SK-N-SH treated with all-trans-retinoic acid at 6 μM for 48 hours (cell line): ENCODE measurements around the gene ARAP3.
A peak's percentile ranks its signal among the peaks of the same experiment; 100 is the strongest.

ENCODE experiments used
- ATAC-seq: fragments of 200-7000 bp; cut with Tn5 transposase; 3 replicates; pipeline ENCODE4 v1.9.1; 2020; ENCODE audit warnings: mild to moderate bottlenecking, moderate library complexity
- ARNTL ChIP-seq: fragments of 450-650 bp; formaldehyde crosslinking; IDR thresholded peaks from 2 replicates; pipeline ENCODE4 v1.5.0; 2020; ENCODE audit warnings: low read depth, mild to moderate bottlenecking, moderate library complexity, borderline replicate concordance
- BACH2 ChIP-seq: fragments of 250-450 bp; sonication (Bioruptor Pico); IDR thresholded peaks from 2 replicates; pipeline ENCODE4 v1.9.0; 2021; ENCODE audit warnings: mild to moderate bottlenecking, borderline replicate concordance
- CSRNP3 ChIP-seq: fragments of 250-450 bp; sonication (Bioruptor Pico); IDR thresholded peaks from 2 replicates; pipeline ENCODE4 v1.5.1; 2021; ENCODE audit warnings: mild to moderate bottlenecking, moderate library complexity
- ESRRG ChIP-seq: fragments of 250-450 bp; sonication (Bioruptor Pico); IDR thresholded peaks from 2 replicates; pipeline ENCODE4 v1.6.1; 2021; ENCODE audit warnings: mild to moderate bottlenecking
- GLIS3 ChIP-seq: fragments of 250-450 bp; sonication (Bioruptor Pico); IDR thresholded peaks from 2 replicates; pipeline ENCODE4 v1.5.0; 2020; ENCODE audit warnings: mild to moderate bottlenecking, moderate library complexity
- ISL1 ChIP-seq: fragments of 250-450 bp; sonication (Bioruptor Pico); IDR thresholded peaks from 2 replicates; pipeline ENCODE4 v2.1.2; 2022; ENCODE audit warnings: mild to moderate bottlenecking, moderate library complexity
- OSR1 ChIP-seq: fragments of 250-450 bp; sonication (Bioruptor Pico); IDR thresholded peaks from 2 replicates; pipeline ENCODE4 v1.8.0; 2022; ENCODE audit warnings: moderate library complexity, mild to moderate bottlenecking, inconsistent platforms
- POU6F1 ChIP-seq: fragments of 250-450 bp; sonication (Bioruptor Pico); IDR thresholded peaks from 2 replicates; pipeline ENCODE4 v1.8.0; 2021; ENCODE audit warnings: low read depth, mild to moderate bottlenecking, moderate library complexity, borderline replicate concordance
- PPARA ChIP-seq: fragments of 250-450 bp; sonication (Bioruptor Pico); IDR thresholded peaks from 2 replicates; pipeline ENCODE4 v1.5.0; 2020; ENCODE audit warnings: mild to moderate bottlenecking, borderline replicate concordance
- RARB ChIP-seq: fragments of 250-450 bp; sonication (Bioruptor Pico); IDR thresholded peaks from 2 replicates; pipeline ENCODE4 v1.8.0; 2021; ENCODE audit warnings: mild to moderate bottlenecking, moderate library complexity
- SNAI2 ChIP-seq: fragments of 250-450 bp; sonication (Bioruptor Pico); IDR thresholded peaks from 2 replicates; pipeline ENCODE4 v1.5.0; 2020; ENCODE audit warnings: mild to moderate bottlenecking, moderate library complexity
- TCF4 ChIP-seq: fragments of 250-450 bp; sonication (Bioruptor Pico); IDR thresholded peaks from 2 replicates; pipeline ENCODE4 v1.8.0; 2021; ENCODE audit warnings: mild to moderate bottlenecking, moderate library complexity, borderline replicate concordance
- TOX ChIP-seq: fragments of 250-450 bp; sonication (Bioruptor Pico); IDR thresholded peaks from 2 replicates; pipeline ENCODE4 v1.8.0; 2021; ENCODE audit warnings: mild to moderate bottlenecking, moderate library complexity, borderline replicate concordance
- ZC3H10 ChIP-seq: fragments of 250-450 bp; sonication (Bioruptor Pico); IDR thresholded peaks from 2 replicates; pipeline ENCODE4 v1.5.1; 2021; ENCODE audit warnings: mild to moderate bottlenecking, moderate library complexity
- ZFP3 ChIP-seq: fragments of 250-450 bp; sonication (Bioruptor Pico); IDR thresholded peaks from 2 replicates; pipeline ENCODE4 v1.5.0; 2020; ENCODE audit warnings: mild to moderate bottlenecking, moderate library complexity
- ZFP30 ChIP-seq: fragments of 450-650 bp; formaldehyde crosslinking; IDR thresholded peaks from 2 replicates; pipeline ENCODE4 v1.5.0; 2022; ENCODE audit warnings: mild to moderate bottlenecking, moderate library complexity
- ZNF565 ChIP-seq: fragments of 450-650 bp; formaldehyde crosslinking; conservative IDR thresholded peaks from 2 replicates; pipeline ENCODE4 v1.5.0; 2020; ENCODE audit warnings: low read depth, mild to moderate bottlenecking, moderate library complexity
- ZNF70 ChIP-seq: fragments of 450-650 bp; formaldehyde crosslinking; IDR thresholded peaks from 2 replicates; pipeline ENCODE4 v1.5.0; 2020; ENCODE audit warnings: mild to moderate bottlenecking, moderate library complexity
- ZNF8 ChIP-seq: fragments of 450-650 bp; formaldehyde crosslinking; IDR thresholded peaks from 2 replicates; pipeline ENCODE4 v1.5.0; 2020; ENCODE audit warnings: mild to moderate bottlenecking, moderate library complexity
- TF ChIP-seq, protein P1 (sequence below): fragments of 250-450 bp; sonication (Bioruptor Pico); IDR thresholded peaks from 2 replicates; pipeline ENCODE4 v1.8.0; 2020; ENCODE audit warnings: mild to moderate bottlenecking, moderate library complexity, borderline replicate concordance
- TF ChIP-seq, protein P2 (sequence below): fragments of 250-450 bp; sonication (Bioruptor Pico); IDR thresholded peaks from 2 replicates; pipeline ENCODE4 v1.5.1; 2020; ENCODE audit warnings: low read depth, mild to moderate bottlenecking, moderate library complexity
- TF ChIP-seq, protein P3 (sequence below): fragments of 250-450 bp; sonication (Bioruptor Pico); IDR thresholded peaks from 2 replicates; pipeline ENCODE4 v1.5.0; 2020; ENCODE audit warnings: mild to moderate bottlenecking, moderate library complexity

Gene ARAP3

DNA sequence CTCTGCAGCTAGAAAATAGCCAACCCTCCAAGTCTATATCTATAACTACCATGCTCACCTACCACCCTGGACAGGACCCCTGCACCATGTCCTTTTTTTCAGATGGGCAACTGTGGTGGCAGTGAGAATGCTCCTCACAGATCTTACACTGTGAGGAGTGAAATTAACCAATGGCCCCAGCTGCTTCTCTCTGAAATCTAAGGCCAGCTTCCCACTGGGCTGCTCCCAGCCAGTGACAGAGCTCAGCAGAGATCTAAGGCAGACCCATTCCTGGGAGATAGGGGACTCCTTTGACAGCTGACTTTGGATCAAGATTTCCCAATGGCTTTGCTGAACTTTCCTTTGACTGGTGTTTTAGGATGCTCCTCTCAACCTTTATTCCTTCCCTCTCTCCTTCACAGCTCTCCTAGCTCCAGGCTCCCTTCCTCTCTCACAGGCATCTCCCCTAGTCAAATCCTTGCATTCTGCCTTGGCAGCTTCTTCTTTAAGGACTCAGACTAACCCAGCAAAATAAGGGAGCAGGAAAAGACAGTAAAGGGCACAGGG, 1.6 kb upstream of the ARAP3 start:
- TF ChIP-seq ARNTL (CRISPR knock-in tag) (no peak), RARB (no peak), PPARA (CRISPR knock-in tag) (no peak), OSR1 (CRISPR knock-in tag) (no peak), ISL1 (CRISPR knock-in tag) (no peak), SNAI2 (CRISPR knock-in tag) (no peak), TOX (CRISPR knock-in tag) (no peak), ZFP3 (no peak), TCF4 (CRISPR knock-in tag) (no peak), ESRRG (CRISPR knock-in tag) (no peak), ZFP30 (CRISPR knock-in tag) (no peak), ZNF8 (no peak), ZC3H10 (CRISPR knock-in tag) (no peak), GLIS3 (CRISPR knock-in tag) (no peak), POU6F1 (no peak)
- TF ChIP-seq, protein P1, sequence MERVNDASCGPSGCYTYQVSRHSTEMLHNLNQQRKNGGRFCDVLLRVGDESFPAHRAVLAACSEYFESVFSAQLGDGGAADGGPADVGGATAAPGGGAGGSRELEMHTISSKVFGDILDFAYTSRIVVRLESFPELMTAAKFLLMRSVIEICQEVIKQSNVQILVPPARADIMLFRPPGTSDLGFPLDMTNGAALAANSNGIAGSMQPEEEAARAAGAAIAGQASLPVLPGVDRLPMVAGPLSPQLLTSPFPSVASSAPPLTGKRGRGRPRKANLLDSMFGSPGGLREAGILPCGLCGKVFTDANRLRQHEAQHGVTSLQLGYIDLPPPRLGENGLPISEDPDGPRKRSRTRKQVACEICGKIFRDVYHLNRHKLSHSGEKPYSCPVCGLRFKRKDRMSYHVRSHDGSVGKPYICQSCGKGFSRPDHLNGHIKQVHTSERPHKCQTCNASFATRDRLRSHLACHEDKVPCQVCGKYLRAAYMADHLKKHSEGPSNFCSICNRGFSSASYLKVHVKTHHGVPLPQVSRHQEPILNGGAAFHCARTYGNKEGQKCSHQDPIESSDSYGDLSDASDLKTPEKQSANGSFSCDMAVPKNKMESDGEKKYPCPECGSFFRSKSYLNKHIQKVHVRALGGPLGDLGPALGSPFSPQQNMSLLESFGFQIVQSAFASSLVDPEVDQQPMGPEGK (CRISPR knock-in tag), result no peak
- TF ChIP-seq, protein P2, sequence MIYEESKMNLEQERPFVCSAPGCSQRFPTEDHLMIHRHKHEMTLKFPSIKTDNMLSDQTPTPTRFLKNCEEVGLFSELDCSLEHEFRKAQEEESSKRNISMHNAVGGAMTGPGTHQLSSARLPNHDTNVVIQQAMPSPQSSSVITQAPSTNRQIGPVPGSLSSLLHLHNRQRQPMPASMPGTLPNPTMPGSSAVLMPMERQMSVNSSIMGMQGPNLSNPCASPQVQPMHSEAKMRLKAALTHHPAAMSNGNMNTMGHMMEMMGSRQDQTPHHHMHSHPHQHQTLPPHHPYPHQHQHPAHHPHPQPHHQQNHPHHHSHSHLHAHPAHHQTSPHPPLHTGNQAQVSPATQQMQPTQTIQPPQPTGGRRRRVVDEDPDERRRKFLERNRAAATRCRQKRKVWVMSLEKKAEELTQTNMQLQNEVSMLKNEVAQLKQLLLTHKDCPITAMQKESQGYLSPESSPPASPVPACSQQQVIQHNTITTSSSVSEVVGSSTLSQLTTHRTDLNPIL, result no peak
- ATAC-seq, result no peak

DNA sequence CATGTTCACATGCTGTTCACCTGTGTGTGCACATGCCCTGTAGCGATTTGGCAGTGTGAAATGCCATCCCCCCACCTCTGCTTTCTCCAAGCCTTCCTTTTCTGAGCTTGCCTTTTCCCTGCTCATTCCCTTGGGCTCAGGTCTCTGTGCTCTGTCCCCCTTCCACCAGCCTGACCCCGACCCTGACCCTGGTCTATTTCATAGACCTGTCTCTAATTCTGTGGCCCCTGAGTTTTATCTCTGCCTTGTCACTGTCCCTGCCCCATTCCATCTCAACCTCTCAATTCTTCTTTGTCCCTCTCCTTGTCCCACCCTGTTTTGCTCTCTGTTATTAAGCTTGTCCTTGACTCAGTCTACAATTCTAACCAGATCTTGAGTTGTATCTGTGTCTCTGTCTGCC, 735 bp downstream of the ARAP3 start:
- ATAC-seq, result peak; percentile 21
- TF ChIP-seq ESRRG (CRISPR knock-in tag), result no peak
- TF ChIP-seq OSR1 (CRISPR knock-in tag), result no peak
- no peak for TF ChIP-seq RARB
- TF ChIP-seq, protein P2, result no peak
- no peak for TF ChIP-seq GLIS3 (CRISPR knock-in tag)
- TF ChIP-seq ZNF565 (CRISPR knock-in tag), result no peak
- TF ChIP-seq ARNTL (CRISPR knock-in tag), result no peak
- no peak for TF ChIP-seq PPARA (CRISPR knock-in tag)
- no peak for TF ChIP-seq TOX (CRISPR knock-in tag)
- TF ChIP-seq SNAI2 (CRISPR knock-in tag), result no peak
- no peak for TF ChIP-seq ZNF8
- TF ChIP-seq CSRNP3 (CRISPR knock-in tag), result no peak
- TF ChIP-seq TCF4 (CRISPR knock-in tag), result no peak
- no peak for TF ChIP-seq BACH2 (CRISPR knock-in tag)
- no peak for TF ChIP-seq ZFP3
- TF ChIP-seq, protein P1 (CRISPR knock-in tag), result no peak
- TF ChIP-seq, protein P3, sequence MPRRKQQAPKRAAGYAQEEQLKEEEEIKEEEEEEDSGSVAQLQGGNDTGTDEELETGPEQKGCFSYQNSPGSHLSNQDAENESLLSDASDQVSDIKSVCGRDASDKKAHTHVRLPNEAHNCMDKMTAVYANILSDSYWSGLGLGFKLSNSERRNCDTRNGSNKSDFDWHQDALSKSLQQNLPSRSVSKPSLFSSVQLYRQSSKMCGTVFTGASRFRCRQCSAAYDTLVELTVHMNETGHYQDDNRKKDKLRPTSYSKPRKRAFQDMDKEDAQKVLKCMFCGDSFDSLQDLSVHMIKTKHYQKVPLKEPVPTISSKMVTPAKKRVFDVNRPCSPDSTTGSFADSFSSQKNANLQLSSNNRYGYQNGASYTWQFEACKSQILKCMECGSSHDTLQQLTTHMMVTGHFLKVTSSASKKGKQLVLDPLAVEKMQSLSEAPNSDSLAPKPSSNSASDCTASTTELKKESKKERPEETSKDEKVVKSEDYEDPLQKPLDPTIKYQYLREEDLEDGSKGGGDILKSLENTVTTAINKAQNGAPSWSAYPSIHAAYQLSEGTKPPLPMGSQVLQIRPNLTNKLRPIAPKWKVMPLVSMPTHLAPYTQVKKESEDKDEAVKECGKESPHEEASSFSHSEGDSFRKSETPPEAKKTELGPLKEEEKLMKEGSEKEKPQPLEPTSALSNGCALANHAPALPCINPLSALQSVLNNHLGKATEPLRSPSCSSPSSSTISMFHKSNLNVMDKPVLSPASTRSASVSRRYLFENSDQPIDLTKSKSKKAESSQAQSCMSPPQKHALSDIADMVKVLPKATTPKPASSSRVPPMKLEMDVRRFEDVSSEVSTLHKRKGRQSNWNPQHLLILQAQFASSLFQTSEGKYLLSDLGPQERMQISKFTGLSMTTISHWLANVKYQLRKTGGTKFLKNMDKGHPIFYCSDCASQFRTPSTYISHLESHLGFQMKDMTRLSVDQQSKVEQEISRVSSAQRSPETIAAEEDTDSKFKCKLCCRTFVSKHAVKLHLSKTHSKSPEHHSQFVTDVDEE (CRISPR knock-in tag), result no peak
- no peak for TF ChIP-seq POU6F1
- no peak for TF ChIP-seq ZNF70 (CRISPR knock-in tag)
- no peak for TF ChIP-seq ZC3H10 (CRISPR knock-in tag)
- TF ChIP-seq, all 23 proteins: peak for 0
